Adrenal gland (tissue), 12 donors: ENCODE measurements around the gene SPATA18. TPM values are rescaled to one million over a fixed set of nuclear protein-coding genes. Genes with fewer than 3 reads are reported as not detected.

Source experiments
- DNase-seq, 7 donors: peaks; one replicate each; pipeline ENCODE4 v3.0.0-alpha.2; 2019 to 2020
- H3K27ac ChIP-seq, 5 donors: fragments of 200-600 bp; sonication (generic) in 4 of 5; 1 replicate in 3 of 5; 2 replicates in 2 of 5; pipeline versions ENCODE4 v1.5.1 to v1.8.0; 2016 to 2020; ENCODE audit warnings: mild to moderate bottlenecking in 1 of 5
- H3K27me3 ChIP-seq: fragments of 200-600 bp; 2 replicates; pipeline ENCODE4 v1.8.0; 2021
- H3K36me3 ChIP-seq, 2 donors: fragments of 200-600 bp; replicated peaks in 1 of 2; 1 replicate in 1 of 2; 2 replicates in 1 of 2; pipeline versions ENCODE4 v1.5.1 to v1.8.0; 2018 to 2022
- H3K4me1 ChIP-seq, 2 donors: fragments of 200-600 bp; replicated peaks in 1 of 2; 1 replicate in 1 of 2; 2 replicates in 1 of 2; pipeline versions ENCODE4 v1.5.1 to v1.8.0; 2018 to 2021
- H3K4me3 ChIP-seq, 4 donors: fragments of 200-600 bp; sonication (generic) in 3 of 4; one replicate each; pipeline ENCODE4 v1.5.1; 2016 to 2018
- H3K9me3 ChIP-seq, 3 donors: fragments of 200-600 bp; sonication (generic) in 1 of 3; replicated peaks in 1 of 3; 1 replicate in 2 of 3; 2 replicates in 1 of 3; pipeline versions ENCODE4 v1.5.1 to v1.8.0; 2016 to 2021
- POLR2A ChIP-seq, 2 donors: fragments of 450-650 bp; IDR thresholded peaks; one replicate each; pipeline ENCODE4 v1.6.1; 2017; ENCODE audit warnings: antibody characterized with exemption in 2 of 2, mild to moderate bottlenecking in 2 of 2, moderate library complexity in 1 of 2
- WGBS, 4 donors: extraction: QIAGEN DNeasy Blood & Tissue Kit in 2 of 4; methylation state at CpG; one replicate each; pipeline versions ENCODE4 v1.1.5 to v1.1.7; 2013 to 2017; 5-methylcytosine and 5-hydroxymethylcytosine counted together
- intact Hi-C, 2 donors: fragments of 100-400 bp; cut with DNase I; formaldehyde crosslinking; loops; one replicate each; pipeline versions ENCODE4 v1.14.1 to v1.15.0; 2022 to 2023
- polyA plus RNA-seq, 3 donors: library from polyadenylated mRNA; stranded (reverse); fragments of 200-250 nt in 2 of 3; fragments of 350-450 nt in 1 of 3; fragmentation: Illumina TruSeq in 1 of 3; extraction: RNeasy Lipid Tissue Mini Kit (QIAGEN cat#74804) in 1 of 3; gene quantifications; one replicate each; pipeline ENCODE4 v1.2.3, GENCODE V29; 2013 to 2014
- total RNA-seq, 9 donors: library from RNA; depleted of rRNA in 4 of 9; stranded (reverse); fragments of >200 nt in 4 of 9; fragments of 120-200 nt in 1 of 9; fragmentation: NEBNext Ultra II Directional in 1 of 9; extraction: Animal tissue kit (Norgen Biotek cat#: 25700) in 1 of 9; gene quantifications; one replicate each; pipeline versions ENCODE4 v1.1.0 to v1.2.4, GENCODE V29; 2013 to 2023
- TF ChIP-seq, protein P1 (sequence below), 6 experiments: fragments of 450-650 bp in 4 of 6; fragments of 200-600 bp in 2 of 6; sonication (generic) in 1 of 6; IDR thresholded peaks; 1 replicate in 5 of 6; 2 replicates in 1 of 6; pipeline versions ENCODE4 v1.5.1 to v1.8.0; 2016 to 2021; ENCODE audit warnings: antibody characterized with exemption in 6 of 6, mild to moderate bottlenecking in 2 of 6, moderate library complexity in 1 of 6
- donor health status: healthy with polysubstance abuse.
- donor health status: Bipolar disorder and iron deficiency.
- donor health status: DM: yes; HTN: yes; CAD: no.
- donor health status: DM: no; HTN: no; CAD: no.
- donor health status: DM: no; HTN: no; CAD: no.
- donor health status: DM: yes; HTN: yes; CAD: no.

The SPATA18 gene
- total and polyA plus RNA-seq, 12 donors: 1.2 to 29.2 (median 10.2) TPM

- Histone ChIP-seq H3K4me1 (no peaks in the 10 kb centered on the region), H3K27me3 (no peaks in the 10 kb centered on the region), H3K36me3 (no peaks in the 10 kb centered on the region), H3K27ac (no peak overlapping the region), H3K9me3 (no peaks in the 10 kb centered on the region), H3K4me3 (no peak overlapping the region)
- intact Hi-C loops: no loop called here
- TF ChIP-seq POLR2A (IDR thresholded peaks at IDR 0.05): no peak
- TF ChIP-seq, protein P1, sequence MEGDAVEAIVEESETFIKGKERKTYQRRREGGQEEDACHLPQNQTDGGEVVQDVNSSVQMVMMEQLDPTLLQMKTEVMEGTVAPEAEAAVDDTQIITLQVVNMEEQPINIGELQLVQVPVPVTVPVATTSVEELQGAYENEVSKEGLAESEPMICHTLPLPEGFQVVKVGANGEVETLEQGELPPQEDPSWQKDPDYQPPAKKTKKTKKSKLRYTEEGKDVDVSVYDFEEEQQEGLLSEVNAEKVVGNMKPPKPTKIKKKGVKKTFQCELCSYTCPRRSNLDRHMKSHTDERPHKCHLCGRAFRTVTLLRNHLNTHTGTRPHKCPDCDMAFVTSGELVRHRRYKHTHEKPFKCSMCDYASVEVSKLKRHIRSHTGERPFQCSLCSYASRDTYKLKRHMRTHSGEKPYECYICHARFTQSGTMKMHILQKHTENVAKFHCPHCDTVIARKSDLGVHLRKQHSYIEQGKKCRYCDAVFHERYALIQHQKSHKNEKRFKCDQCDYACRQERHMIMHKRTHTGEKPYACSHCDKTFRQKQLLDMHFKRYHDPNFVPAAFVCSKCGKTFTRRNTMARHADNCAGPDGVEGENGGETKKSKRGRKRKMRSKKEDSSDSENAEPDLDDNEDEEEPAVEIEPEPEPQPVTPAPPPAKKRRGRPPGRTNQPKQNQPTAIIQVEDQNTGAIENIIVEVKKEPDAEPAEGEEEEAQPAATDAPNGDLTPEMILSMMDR (IDR thresholded peaks at IDR 0.05): no peak
- no peak for DNase-seq
- 84 to 93% (median 89%) methylated on average over 1 of the region's 1 CpG for WGBS, 4 donors
Measured at GRCh38 chr4:52093466-52093865, 42.4 kb downstream of the SPATA18 start.

- Histone ChIP-seq H3K4me1 (no peaks in the 10 kb centered on the region), H3K27ac (no peak overlapping the region), H3K36me3 (no peaks in the 10 kb centered on the region), H3K4me3 (no peak overlapping the region), H3K27me3 (no peaks in the 10 kb centered on the region), H3K9me3 (no peaks in the 10 kb centered on the region)
- intact Hi-C loops: no loop called here
- no peak for DNase-seq
- 80 to 92% (median 85%) methylated on average over 8 of the region's 8 CpGs for WGBS, 4 donors
- no peak for TF ChIP-seq POLR2A (IDR thresholded peaks at IDR 0.05)
- TF ChIP-seq, protein P1 (IDR thresholded peaks at IDR 0.05): no peak
Measured at GRCh38 chr4:52094376-52095145, 43.5 kb downstream of the SPATA18 start.

DNA sequence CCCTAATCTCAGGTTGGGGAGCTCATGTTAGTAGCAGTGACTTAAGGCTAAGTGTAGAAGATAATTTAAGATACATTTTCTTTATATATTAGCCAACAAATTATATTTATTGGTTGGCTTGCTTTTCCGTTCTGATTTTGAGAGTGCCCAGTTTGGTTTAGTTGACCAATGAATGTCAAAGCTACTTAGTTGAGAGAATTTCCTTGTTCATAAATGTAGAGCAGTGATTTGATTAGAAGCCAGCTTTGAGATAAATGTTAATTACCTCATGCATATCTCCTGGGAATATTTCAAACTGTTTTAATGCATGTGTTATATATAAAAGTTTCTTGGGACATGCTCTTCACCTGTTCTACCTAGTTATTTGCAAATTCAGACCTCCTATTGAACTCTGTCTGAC, 44.3 kb downstream of the SPATA18 start:
- no peak overlapping the region for H3K27ac ChIP-seq
- TF ChIP-seq, protein P1 (IDR thresholded peaks at IDR 0.05): no peak
- no peak for TF ChIP-seq POLR2A (IDR thresholded peaks at IDR 0.05)
- WGBS, 4 donors: 69 to 81% (median 74%) methylated on average over 1 of the region's 1 CpG

DNA sequence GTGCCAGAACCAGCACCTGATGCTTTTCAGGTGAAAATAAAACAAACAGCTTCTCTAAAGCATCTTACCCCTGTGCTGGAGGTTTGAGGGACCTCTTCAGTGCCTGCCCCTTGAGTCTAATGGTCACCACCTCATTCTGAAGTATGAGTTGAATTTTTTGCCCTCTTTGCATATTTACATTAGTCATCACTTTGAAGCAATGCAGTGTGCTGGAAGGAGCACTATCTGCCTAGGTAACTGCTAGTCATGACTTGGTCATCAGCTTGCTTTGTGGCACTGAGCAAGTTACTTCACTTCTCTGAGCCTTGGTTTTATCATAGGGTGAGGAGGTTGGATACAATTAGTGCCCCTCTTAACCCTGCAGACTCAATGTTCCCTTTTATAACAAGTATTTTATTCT, 44.9 kb downstream of the SPATA18 start:
- Histone ChIP-seq H3K27me3 (no peaks in the 10 kb centered on the region), H3K4me1 (no peaks in the 10 kb centered on the region), H3K36me3 (no peaks in the 10 kb centered on the region), H3K4me3 (no peak overlapping the region), H3K27ac (no peak overlapping the region), H3K9me3 (no peaks in the 10 kb centered on the region)
- intact Hi-C loops: no loop called here
- no peak for TF ChIP-seq POLR2A (IDR thresholded peaks at IDR 0.05)
- TF ChIP-seq, protein P1 (IDR thresholded peaks at IDR 0.05): no peak
- no peak for DNase-seq

More for the DNA sequence above, 44.3 kb downstream of the SPATA18 start:
- Histone ChIP-seq H3K9me3 (no peaks in the 10 kb centered on the region), H3K4me1 (no peaks in the 10 kb centered on the region), H3K4me3 (no peak overlapping the region), H3K27me3 (no peaks in the 10 kb centered on the region), H3K36me3 (no peaks in the 10 kb centered on the region)
- intact Hi-C loops: no loop called here
- DNase-seq: no peak
